IMR-90 (cell line): ENCODE data around the gene SLC4A9. TPM values are rescaled to one million over a fixed set of nuclear protein-coding genes. Genes with fewer than 3 reads are reported as not detected.

Source experiments
- ATAC-seq: fragments of 200-7000 bp; cut with Tn5 transposase; 2 replicates; pipeline ENCODE4 v1.9.1; 2020; ENCODE audit warnings: low read depth, mild to moderate bottlenecking, moderate library complexity
- BruUV-seq: library from RNA; stranded (reverse); fragments of 400-500 nt; replicated peaks from 2 replicates; lab custom pipeline; 2021; lab: Mats Ljungman, UMichigan
- CTCF ChIA-PET: fragments of 300-600 bp; formaldehyde crosslinking; extraction: SDS; loops from one replicate; lab custom pipeline; 2021; ENCODE audit warnings: antibody characterized with exemption; lab: Yijun Ruan, JAX
- POLR2A ChIA-PET: fragments of 300-600 bp; sonication (Branson Sonifier 250); formaldehyde crosslinking; loops from one replicate; lab custom pipeline; 2022; ENCODE audit warnings: antibody characterized with exemption; ENCODE audit not compliant: unreplicated experiment; lab: Charles Lee
- DNase-seq: peaks from one replicate; pipeline ENCODE4 v3.0.0; 2013
- H2AFZ ChIP-seq: replicated peaks from 2 replicates; pipeline ENCODE3; 2013; ENCODE audit warnings: low read length, mild to moderate bottlenecking; ENCODE audit not compliant: poor library complexity
- H2AK5ac ChIP-seq: 2 replicates; pipeline ENCODE4 v1.6.1; 2013; ENCODE audit warnings: low read depth, low read length, inconsistent platforms
- H2AK9ac ChIP-seq: replicated peaks from 2 replicates; pipeline ENCODE3; 2013; ENCODE audit warnings: mild to moderate bottlenecking, low read depth, low read length, moderate library complexity; ENCODE audit not compliant: poor library complexity
- H2BK120ac ChIP-seq: 2 replicates; pipeline ENCODE4 v1.6.1; 2013; ENCODE audit warnings: low read depth, low read length, inconsistent platforms
- H2BK15ac ChIP-seq: 3 replicates; pipeline ENCODE4 v1.6.1; 2013; ENCODE audit warnings: low read depth, low read length, inconsistent platforms
- H2BK20ac ChIP-seq: 2 replicates; pipeline ENCODE4 v1.6.1; 2013; ENCODE audit warnings: low read depth, mild to moderate bottlenecking, inconsistent platforms, low read length, moderate library complexity
- H2BK5ac ChIP-seq: 2 replicates; pipeline ENCODE4 v1.6.1; 2013; ENCODE audit warnings: mild to moderate bottlenecking, low read depth, low read length, inconsistent platforms; ENCODE audit not compliant: poor library complexity, severe bottlenecking
- H3K14ac ChIP-seq: replicated peaks from 2 replicates; pipeline ENCODE4 v1.6.1; 2013; ENCODE audit warnings: low read depth, low read length, inconsistent platforms
- H3K18ac ChIP-seq: 2 replicates; pipeline ENCODE4 v1.6.1; 2013; ENCODE audit warnings: low read depth, low read length, control low read depth
- H3K23ac ChIP-seq: 2 replicates; pipeline ENCODE4 v1.6.1; 2013; ENCODE audit warnings: low read depth, low read length, inconsistent platforms
- H3K27ac ChIP-seq: 2 replicates; pipeline ENCODE4 v1.5.1; 2013; ENCODE audit warnings: mild to moderate bottlenecking, control low read depth, low read length; ENCODE audit not compliant: insufficient read depth
- H3K27me3 ChIP-seq: 2 replicates; pipeline ENCODE4 v1.6.1; 2013; ENCODE audit warnings: low read length; ENCODE audit not compliant: control insufficient read depth, insufficient read depth
- H3K36me3 ChIP-seq: 2 replicates; pipeline ENCODE4 v1.6.1; 2013; ENCODE audit warnings: low read length, mixed read lengths; ENCODE audit not compliant: control insufficient read depth, insufficient read depth
- H3K4ac ChIP-seq: 2 replicates; pipeline ENCODE4 v1.6.1; 2013; ENCODE audit warnings: low read depth, low read length, inconsistent platforms
- H3K4me1 ChIP-seq: 2 replicates; pipeline ENCODE4 v1.6.1; 2013; ENCODE audit warnings: low read length, mixed read lengths; ENCODE audit not compliant: control insufficient read depth, insufficient read depth
- H3K4me2 ChIP-seq: 2 replicates; pipeline ENCODE4 v1.6.1; 2013; ENCODE audit warnings: low read depth, mild to moderate bottlenecking, control low read depth, low read length, moderate library complexity
- H3K4me3 ChIP-seq: 2 replicates; pipeline ENCODE4 v1.5.1; 2013; ENCODE audit warnings: low read depth, mild to moderate bottlenecking, control low read depth, low read length, moderate library complexity; ENCODE audit not compliant: insufficient read depth
- H3K56ac ChIP-seq: 2 replicates; pipeline ENCODE4 v1.6.1; 2013; ENCODE audit warnings: low read length, inconsistent platforms; ENCODE audit not compliant: insufficient read depth; ENCODE audit errors: extremely low read depth
- H3K79me1 ChIP-seq, 2 experiments: 2 replicates each; pipeline ENCODE4 v1.6.1; 2013; ENCODE audit warnings: low read length in 2 of 2, inconsistent platforms in 1 of 2, low read depth in 1 of 2
- H3K9ac ChIP-seq: 2 replicates; pipeline ENCODE4 v1.6.1; 2013; ENCODE audit warnings: low read depth, low read length, control low read depth
- H3K9me1 ChIP-seq: 2 replicates; pipeline ENCODE4 v1.6.1; 2013; ENCODE audit warnings: low read length, inconsistent platforms; ENCODE audit not compliant: insufficient read depth
- H3K9me3 ChIP-seq: 2 replicates; pipeline ENCODE4 v1.6.1; 2013; ENCODE audit warnings: low read length; ENCODE audit not compliant: control insufficient read depth, insufficient read depth
- H4K20me1 ChIP-seq: 2 replicates; pipeline ENCODE4 v1.6.1; 2013; ENCODE audit warnings: low read length, inconsistent platforms; ENCODE audit not compliant: insufficient read depth
- H4K5ac ChIP-seq: 2 replicates; pipeline ENCODE4 v1.6.1; 2013; ENCODE audit warnings: mild to moderate bottlenecking, low read depth, low read length, control low read depth
- H4K8ac ChIP-seq, 2 experiments: 2 replicates each; pipeline ENCODE4 v1.6.1; 2013; ENCODE audit warnings: low read depth in 2 of 2, low read length in 2 of 2, control low read depth in 1 of 2, inconsistent platforms in 1 of 2
- H4K91ac ChIP-seq: 2 replicates; pipeline ENCODE4 v1.6.1; 2013; ENCODE audit warnings: low read depth, low read length, inconsistent platforms; ENCODE audit not compliant: insufficient read depth
- BHLHE40 ChIP-seq: fragments of 150-350 bp; IDR thresholded peaks from 2 replicates; pipeline ENCODE4 v1.6.1; 2016; ENCODE audit warnings: mild to moderate bottlenecking, low read depth, low read length
- CEBPB ChIP-seq: IDR thresholded peaks from 2 replicates; pipeline ENCODE4 v1.6.1; 2012; ENCODE audit warnings: low read depth, low read length, improper control_type of control experiment
- MAZ ChIP-seq: IDR thresholded peaks from 2 replicates; pipeline ENCODE4 v1.6.1; 2012; ENCODE audit warnings: low read depth, mild to moderate bottlenecking, low read length, improper control_type of control experiment, moderate library complexity, borderline replicate concordance
- SMC3 ChIP-seq: fragments of 150-350 bp; IDR thresholded peaks from 2 replicates; pipeline ENCODE4 v1.6.1; 2016; ENCODE audit warnings: low read depth, mild to moderate bottlenecking, antibody characterized with exemption, low read length, moderate library complexity
- WGBS, 2 experiments: methylation state at CpG; one replicate each; pipeline versions ENCODE4 v1.1.5 to v1.1.7; 2013; ENCODE audit warnings: missing lambda C conversion rate in 2 of 2; ENCODE audit not compliant: insufficient read length in 1 of 2; ENCODE audit errors: extremely low coverage in 2 of 2; 5-methylcytosine and 5-hydroxymethylcytosine counted together
- dilution Hi-C: fragments of 300-500 bp; cut with HindIII; formaldehyde crosslinking; loops from one replicate; pipeline ENCODE4 v1.14.3; 2018; ENCODE audit warnings: low sequenced_read_pairs; ENCODE audit not compliant: unreplicated experiment
- in situ Hi-C: fragments of 300-500 bp; cut with MboI; formaldehyde crosslinking; loops from 3 replicates; pipeline ENCODE4 v1.14.3; 2019; ENCODE audit warnings: low sequenced_read_pairs, inconsistent platforms, mixed read lengths
- intact Hi-C: fragments of 100-400 bp; cut with micrococcal nuclease; formaldehyde crosslinking; loops from 2 replicates; pipeline ENCODE4 v1.10.0; 2022
- polyA plus RNA-seq, 3 experiments: library from polyadenylated mRNA; depleted of rRNA; stranded (reverse); fragments of >200 nt; gene quantifications; 2 replicates each; pipeline ENCODE4 v1.2.3, GENCODE V29; 2012; ENCODE audit warnings: low replicate concordance in 1 of 3
- total RNA-seq: library from RNA; depleted of rRNA; stranded (reverse); fragments of >200 nt; gene quantifications from 2 replicates; pipeline ENCODE4 v1.2.3, GENCODE V29; 2012

Gene SLC4A9
- total and polyA plus RNA-seq, 2 of the 4 experiments (the other 2 are of a cell fraction), result not detected

GRCh38 chr5:140413230-140413629 lies 53.2 kb downstream of the SLC4A9 start:
- no peak overlapping the region for H2BK15ac ChIP-seq
- no peak overlapping the region for H2AFZ ChIP-seq
- 100% methylated on average over 1 of the region's 1 CpG; no CpG with 5 or more reads in 1 of the 2 experiments for WGBS, 2 experiments
- H3K56ac ChIP-seq, result no peak overlapping the region
- H3K23ac ChIP-seq, result no peak overlapping the region
- no peak overlapping the region for H2AK9ac ChIP-seq
- H3K4me1 ChIP-seq, result peaks cover 3% of the 10 kb centered on the region
- no peak overlapping the region for H4K8ac ChIP-seq
- H3K4me3 ChIP-seq, result no peak overlapping the region
- H4K5ac ChIP-seq, result no peak overlapping the region
- no peaks in the 10 kb centered on the region for H3K9me3 ChIP-seq
- DNase-seq (no peak), ATAC-seq (no peak)
- no peak overlapping the region for H3K4me2 ChIP-seq
- H3K36me3 ChIP-seq, result no peaks in the 10 kb centered on the region
- no peak overlapping the region for H3K27ac ChIP-seq
- H3K18ac ChIP-seq, result no peak overlapping the region
- intact Hi-C loops, result no loop called here
- H3K9me1 ChIP-seq, result no peaks in the 10 kb centered on the region
- peaks cover 26% of the 10 kb centered on the region for H4K20me1 ChIP-seq
- no peak overlapping the region for H2BK120ac ChIP-seq
- H2BK20ac ChIP-seq, result no peak overlapping the region
- no TSS peak for BruUV-seq
- CTCF ChIA-PET, result no interaction called here
- H3K9ac ChIP-seq, result no peak overlapping the region
- POLR2A ChIA-PET, result no interaction called here
- H2AK5ac ChIP-seq, result no peak overlapping the region
- H3K4ac ChIP-seq, result no peak overlapping the region
- H3K79me1 ChIP-seq, result peaks cover 10 to 27% of the 10 kb centered on the region in 2 experiments
- no peak overlapping the region for H2BK5ac ChIP-seq
- dilution Hi-C loops, result no loop called here
- H3K27me3 ChIP-seq, result no peaks in the 10 kb centered on the region
- in situ Hi-C loops, result no loop called here
- no peak overlapping the region for H3K14ac ChIP-seq
- H4K91ac ChIP-seq, result no peak overlapping the region
- TF ChIP-seq BHLHE40, result no peak
- peak; percentile 49 for TF ChIP-seq CEBPB
- no peak for TF ChIP-seq MAZ
- TF ChIP-seq SMC3, result no peak
